Muscle layer of duodenum (tissue), 2 donors: ENCODE results near the gene ADGRF4.

Experiments
- H3K27ac ChIP-seq: one replicate; pipeline ENCODE4 v1.7.0; 2013; ENCODE audit warnings: mild to moderate bottlenecking, low read length
- H3K27me3 ChIP-seq: one replicate; pipeline ENCODE4 v1.7.0; 2013; ENCODE audit warnings: low read depth, mild to moderate bottlenecking, control low read depth, low read length
- H3K36me3 ChIP-seq, 2 donors: one replicate each; pipeline ENCODE4 v1.7.0; 2013; ENCODE audit warnings: low read length in 2 of 2, control low read depth in 1 of 2, mild to moderate bottlenecking in 1 of 2; ENCODE audit not compliant: insufficient read depth in 2 of 2, control insufficient read depth in 1 of 2
- H3K4me1 ChIP-seq, 2 donors: one replicate each; pipeline ENCODE4 v1.7.0; 2013; ENCODE audit warnings: low read length in 2 of 2, mild to moderate bottlenecking in 2 of 2, control low read depth in 1 of 2, moderate library complexity in 1 of 2; ENCODE audit not compliant: insufficient read depth in 2 of 2, control insufficient read depth in 1 of 2
- H3K4me3 ChIP-seq, 2 donors: one replicate each; pipeline ENCODE4 v1.7.0; 2013; ENCODE audit warnings: low read length in 2 of 2, low read depth in 1 of 2, mild to moderate bottlenecking in 1 of 2
- H3K9me3 ChIP-seq, 2 donors: one replicate each; pipeline ENCODE4 v1.7.0; 2013; ENCODE audit warnings: low read length in 2 of 2, control low read depth in 1 of 2, mild to moderate bottlenecking in 1 of 2; ENCODE audit not compliant: control insufficient read depth in 1 of 2
- donor health status: healthy.

Gene ADGRF4

GRCh38 chr6:47687432-47687831 is 10.9 kb upstream of the ADGRF4 start:
- Histone ChIP-seq H3K27ac (no peak overlapping the region), H3K27me3 (no peaks in the 10 kb centered on the region), H3K4me3 (no peak overlapping the region), H3K4me1 (no peaks in the 10 kb centered on the region), H3K36me3 (no peaks in the 10 kb centered on the region), H3K9me3 (no peaks in the 10 kb centered on the region)

DNA sequence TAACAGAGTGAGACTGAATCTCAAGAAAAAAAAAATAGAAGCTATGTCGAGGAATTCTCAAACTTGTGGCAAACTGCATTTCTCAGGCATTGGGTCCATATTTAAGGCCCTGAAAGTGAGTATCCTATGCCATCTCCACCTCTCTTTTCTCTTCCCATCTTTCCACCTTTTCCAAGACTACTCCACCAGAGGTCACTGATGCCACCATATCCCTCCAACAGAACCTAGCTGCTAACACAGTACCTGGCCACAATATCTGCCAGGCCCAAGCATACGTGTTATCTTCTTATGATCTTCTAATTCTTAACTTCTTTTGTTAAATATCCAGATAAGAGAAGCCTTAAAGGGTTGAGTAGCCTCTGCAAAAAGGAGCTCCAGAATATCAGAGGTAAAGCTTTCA is 8.2 kb upstream of the ADGRF4 start:
- no peak overlapping the region for H3K27ac ChIP-seq
- no peaks in the 10 kb centered on the region for H3K36me3 ChIP-seq

GRCh38 chr6:47690791-47691190 is 7.6 kb upstream of the ADGRF4 start:
- Histone ChIP-seq H3K27ac (no peak overlapping the region), H3K4me1 (no peaks in the 10 kb centered on the region), H3K36me3 (no peaks in the 10 kb centered on the region), H3K9me3 (no peaks in the 10 kb centered on the region), H3K27me3 (no peaks in the 10 kb centered on the region), H3K4me3 (no peak overlapping the region)

More for the DNA sequence above, 8.2 kb upstream of the ADGRF4 start:
- Histone ChIP-seq H3K27me3 (no peaks in the 10 kb centered on the region), H3K9me3 (no peaks in the 10 kb centered on the region), H3K4me1 (no peaks in the 10 kb centered on the region), H3K4me3 (no peak overlapping the region)

GRCh38 chr6:47697925-47698324 is 455 bp upstream of the ADGRF4 start:
- H3K27me3 ChIP-seq = no peaks in the 10 kb centered on the region
- no peak overlapping the region for H3K27ac ChIP-seq
- H3K9me3 ChIP-seq = no peaks in the 10 kb centered on the region
- H3K36me3 ChIP-seq = no peaks in the 10 kb centered on the region
- no peaks in the 10 kb centered on the region for H3K4me1 ChIP-seq
- no peak overlapping the region for H3K4me3 ChIP-seq

GRCh38 chr6:47700053-47700452 is 1.7 kb downstream of the ADGRF4 start:
- H3K4me1 ChIP-seq = no peaks in the 10 kb centered on the region
- H3K4me3 ChIP-seq = no peak overlapping the region
- no peak overlapping the region for H3K27ac ChIP-seq
- H3K27me3 ChIP-seq = no peaks in the 10 kb centered on the region
- no peaks in the 10 kb centered on the region for H3K36me3 ChIP-seq
- H3K9me3 ChIP-seq = no peaks in the 10 kb centered on the region

DNA sequence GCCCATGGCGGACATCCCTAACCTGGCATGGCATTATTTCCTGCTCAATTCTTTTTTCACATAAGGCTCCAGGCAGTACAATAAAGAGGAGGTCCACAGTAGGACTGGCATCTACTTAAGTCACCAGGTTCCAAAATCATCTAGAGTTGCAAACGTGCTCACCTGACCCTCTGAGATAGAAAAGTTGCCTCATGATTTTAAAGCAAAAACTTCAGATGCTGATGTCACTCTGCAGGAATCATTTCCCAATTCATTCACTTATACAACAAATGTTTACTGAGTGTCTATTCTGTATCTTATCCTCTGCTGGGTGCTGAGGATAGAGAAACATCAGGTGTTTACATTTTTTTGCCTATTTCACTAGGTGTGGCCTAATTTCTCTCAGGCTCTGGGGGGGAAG is 2.2 kb downstream of the ADGRF4 start:
- Histone ChIP-seq H3K4me3 (no peak overlapping the region), H3K4me1 (no peaks in the 10 kb centered on the region), H3K27me3 (no peaks in the 10 kb centered on the region), H3K36me3 (no peaks in the 10 kb centered on the region), H3K9me3 (no peaks in the 10 kb centered on the region), H3K27ac (no peak overlapping the region)

GRCh38 chr6:47701363-47701762 is 3.0 kb downstream of the ADGRF4 start:
- Histone ChIP-seq H3K4me3 (no peak overlapping the region), H3K36me3 (no peaks in the 10 kb centered on the region), H3K27me3 (no peaks in the 10 kb centered on the region), H3K9me3 (no peaks in the 10 kb centered on the region), H3K4me1 (no peaks in the 10 kb centered on the region), H3K27ac (no peak overlapping the region)

DNA sequence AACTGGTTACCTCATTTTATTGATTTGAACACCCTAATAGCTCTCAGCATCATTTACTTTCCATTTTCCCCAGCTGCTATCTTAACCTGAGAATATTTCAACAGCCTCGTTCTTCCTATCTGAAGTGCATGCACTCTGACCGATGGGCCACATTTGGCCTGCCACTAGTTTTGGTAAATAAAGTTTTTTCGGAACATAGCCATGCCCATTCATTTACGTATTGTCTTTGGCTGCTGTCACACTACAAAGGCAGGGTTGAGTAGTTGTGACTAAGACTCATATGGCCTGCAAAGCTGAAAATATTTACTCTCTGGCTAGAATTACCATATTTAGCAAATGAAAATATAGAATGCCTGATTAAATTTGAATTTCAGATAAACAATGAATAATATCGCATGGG is 10.8 kb downstream of the ADGRF4 start:
- H3K36me3 ChIP-seq = no peaks in the 10 kb centered on the region
- no peaks in the 10 kb centered on the region for H3K4me1 ChIP-seq
- H3K9me3 ChIP-seq = no peaks in the 10 kb centered on the region
- H3K27ac ChIP-seq = no peak overlapping the region
- H3K27me3 ChIP-seq = no peaks in the 10 kb centered on the region
- H3K4me3 ChIP-seq = no peak overlapping the region

- H3K4me3 ChIP-seq = no peak overlapping the region
- H3K27ac ChIP-seq = no peak overlapping the region
- H3K9me3 ChIP-seq = no peaks in the 10 kb centered on the region
- H3K36me3 ChIP-seq = no peaks in the 10 kb centered on the region
- no peaks in the 10 kb centered on the region for H3K27me3 ChIP-seq
- H3K4me1 ChIP-seq = no peaks in the 10 kb centered on the region
These were observed 11.9 kb downstream of the ADGRF4 start for GRCh38 chr6:47710295-47710694.

DNA sequence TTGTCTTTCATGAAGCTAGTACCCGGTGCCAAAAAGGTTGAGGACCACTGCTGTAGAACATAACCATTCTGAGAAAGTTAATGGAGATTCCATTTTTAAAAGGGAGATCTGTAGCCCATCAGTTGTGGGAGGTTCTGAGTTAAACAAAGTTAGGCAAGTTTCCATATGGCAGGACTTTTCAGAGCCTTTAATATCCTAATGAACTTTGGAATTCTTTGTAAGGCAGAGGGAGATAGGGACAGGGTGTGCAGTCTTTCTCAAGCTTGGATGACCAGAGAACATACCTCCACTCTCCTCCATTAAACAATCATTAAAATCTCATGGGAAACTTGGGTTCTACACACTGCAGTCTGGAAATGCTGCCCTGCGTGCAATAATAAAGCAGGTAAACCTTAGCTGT is 14.8 kb downstream of the ADGRF4 start:
- Histone ChIP-seq H3K4me1 (no peaks in the 10 kb centered on the region), H3K36me3 (no peaks in the 10 kb centered on the region), H3K27ac (no peak overlapping the region), H3K9me3 (no peaks in the 10 kb centered on the region), H3K4me3 (no peak overlapping the region), H3K27me3 (no peaks in the 10 kb centered on the region)

GRCh38 chr6:47714802-47715201 is 16.4 kb downstream of the ADGRF4 start:
- no peaks in the 10 kb centered on the region for H3K27me3 ChIP-seq
- H3K4me3 ChIP-seq = no peak overlapping the region
- H3K4me1 ChIP-seq = no peaks in the 10 kb centered on the region
- H3K9me3 ChIP-seq = no peaks in the 10 kb centered on the region
- no peak overlapping the region for H3K27ac ChIP-seq
- no peaks in the 10 kb centered on the region for H3K36me3 ChIP-seq

DNA sequence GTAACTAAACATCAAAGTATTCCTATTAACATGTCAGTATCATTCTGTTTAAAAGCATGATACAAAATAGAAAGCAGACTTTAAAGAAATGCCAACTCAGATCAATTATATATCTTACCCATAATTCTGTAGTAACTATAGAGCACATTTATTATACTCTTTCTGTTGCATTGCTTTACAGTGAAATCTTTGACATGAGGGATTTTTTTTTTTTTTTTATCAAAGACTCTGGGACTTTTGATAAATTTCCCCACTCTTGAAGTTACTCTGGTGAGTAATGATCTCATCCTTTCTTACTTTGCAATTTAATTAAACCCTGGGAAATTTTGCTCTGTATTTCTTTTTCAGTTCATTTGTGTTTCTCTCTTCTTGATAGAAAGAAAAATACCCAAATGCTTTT is 17.4 kb downstream of the ADGRF4 start:
- Histone ChIP-seq H3K27me3 (no peaks in the 10 kb centered on the region), H3K27ac (no peak overlapping the region), H3K9me3 (no peaks in the 10 kb centered on the region), H3K4me1 (no peaks in the 10 kb centered on the region), H3K36me3 (no peaks in the 10 kb centered on the region), H3K4me3 (no peak overlapping the region)
